HCT116 (cell line): ENCODE measurements around the gene MAP4K4. TPM values are rescaled to one million over a fixed set of nuclear protein-coding genes. Genes with fewer than 3 reads are reported as not detected.

Experiments used
- ATAC-seq: fragments of 200-7000 bp; cut with Tn5 transposase; 2 replicates; pipeline ENCODE4 v1.9.1; 2020; ENCODE audit warnings: mild to moderate bottlenecking, moderate library complexity
- BruUV-seq: library from RNA; stranded (reverse); fragments of 400-500 nt; replicated peaks from 2 replicates; lab custom pipeline; 2021; lab: Mats Ljungman, UMichigan
- CTCF ChIA-PET: fragments of 300-600 bp; sonication (Branson Sonifier 250); formaldehyde crosslinking; loops from one replicate; lab custom pipeline; 2021; ENCODE audit warnings: antibody characterized with exemption; lab: Charles Lee
- POLR2A ChIA-PET: fragments of 300-600, 350-600 bp; sonication (Branson Sonifier 250); formaldehyde crosslinking; loops from one replicate; lab custom pipeline; 2021; ENCODE audit warnings: antibody characterized with exemption; lab: Charles Lee
- RAD21 ChIA-PET, 2 experiments: fragments of 300-600 bp; sonication (Branson Sonifier 250); formaldehyde crosslinking; loops; one replicate each; lab custom pipeline; 2023; ENCODE audit warnings: low total read pairs in 2 of 2; ENCODE audit not compliant: uncharacterized antibody in 2 of 2, unreplicated experiment in 2 of 2, low non-redundant PET in 1 of 2; lab: Charles Lee
- DNase-seq: peaks from one replicate; pipeline ENCODE4 v3.0.0-alpha.2; 2010; ENCODE audit warnings: low read depth, low spot score
- H2AFZ ChIP-seq: fragments of 200-600 bp; shearing (Covaris generic), sonication (generic); 2 replicates; pipeline ENCODE4 v1.6.1; 2017; ENCODE audit warnings: low read depth, mixed run types, mixed read lengths, antibody characterized with exemption, low read length; ENCODE audit not compliant: poor library complexity, severe bottlenecking
- H3K27ac ChIP-seq: 2 replicates; pipeline ENCODE4 v1.5.1; 2012; ENCODE audit warnings: low read depth, low read length
- H3K27me3 ChIP-seq: fragments of 200-600 bp; sonication (generic); 2 replicates; pipeline ENCODE4 v1.6.1; 2016; ENCODE audit warnings: mixed run types, low read length, mixed read lengths; ENCODE audit not compliant: insufficient read depth
- H3K36me3 ChIP-seq, 2 experiments: fragments of 200-500 bp in 1 of 2; fragments of 200-600 bp in 1 of 2; sonication (Bioruptor generic) in 1 of 2; sonication (generic) in 1 of 2; 2 replicates each; pipeline versions ENCODE4 v1.5.1 to v1.6.1; 2014 to 2016; ENCODE audit warnings: low read length in 2 of 2, inconsistent platforms in 1 of 2, mixed read lengths in 1 of 2, mixed run types in 1 of 2; ENCODE audit not compliant: insufficient read depth in 2 of 2, control insufficient read depth in 1 of 2
- H3K4me1 ChIP-seq, 2 experiments: fragments of 200-600 bp in 1 of 2; sonication (generic) in 1 of 2; 2 replicates each; pipeline versions ENCODE4 v1.5.1 to v1.6.1; 2012 to 2017; ENCODE audit warnings: low read length in 2 of 2, inconsistent platforms in 1 of 2, mild to moderate bottlenecking in 1 of 2, mixed read lengths in 1 of 2, mixed run types in 1 of 2, moderate library complexity in 1 of 2; ENCODE audit not compliant: insufficient read depth in 2 of 2, control insufficient read depth in 1 of 2
- H3K4me2 ChIP-seq: fragments of 200-600 bp; sonication (generic); 2 replicates; pipeline ENCODE4 v1.6.1; 2017; ENCODE audit warnings: mixed run types, low read length, mixed read lengths
- H3K4me3 ChIP-seq, 2 experiments: fragments of 200-600 bp in 1 of 2; sonication (generic) in 1 of 2; replicated peaks in 1 of 2; 2 replicates each; pipeline ENCODE4 v1.5.1; 2011 to 2016; ENCODE audit warnings: low read length in 2 of 2, control low read depth in 1 of 2, low read depth in 1 of 2, mild to moderate bottlenecking in 1 of 2, mixed read lengths in 1 of 2, mixed run types in 1 of 2
- H3K79me2 ChIP-seq: fragments of 200-600 bp; sonication (generic); 2 replicates; pipeline ENCODE4 v1.6.1; 2017; ENCODE audit warnings: mild to moderate bottlenecking, mixed run types, low read length, moderate library complexity, mixed read lengths; ENCODE audit not compliant: insufficient read depth
- H3K9ac ChIP-seq: fragments of 200-600 bp; sonication (generic); 2 replicates; pipeline ENCODE4 v1.6.1; 2016; ENCODE audit warnings: low read length, mixed read lengths
- H3K9me2 ChIP-seq: fragments of 200-600 bp; sonication (generic), shearing (Covaris generic); 2 replicates; pipeline ENCODE4 v1.6.1; 2017; ENCODE audit warnings: mixed run types, mild to moderate bottlenecking, moderate library complexity; ENCODE audit not compliant: insufficient read depth
- H3K9me3 ChIP-seq, 2 experiments: fragments of 200-500 bp in 1 of 2; fragments of 200-600 bp in 1 of 2; sonication (Bioruptor generic) in 1 of 2; sonication (generic) in 1 of 2; 2 replicates each; pipeline ENCODE4 v1.6.1; 2014 to 2017; ENCODE audit warnings: low read length in 2 of 2, mixed read lengths in 2 of 2, inconsistent platforms in 1 of 2, low read depth in 1 of 2, mild to moderate bottlenecking in 1 of 2, mixed run types in 1 of 2, moderate library complexity in 1 of 2; ENCODE audit not compliant: control insufficient read depth in 1 of 2, insufficient read depth in 1 of 2
- H4K20me1 ChIP-seq: fragments of 200-600 bp; sonication (generic), shearing (Covaris generic); 2 replicates; pipeline ENCODE4 v1.6.1; 2017; ENCODE audit warnings: mixed run types, mild to moderate bottlenecking, moderate library complexity; ENCODE audit not compliant: insufficient read depth
- CBX3 ChIP-seq: IDR thresholded peaks from 2 replicates; pipeline ENCODE4 v1.6.1; 2012; ENCODE audit warnings: low read depth
- EZH2phosphoT487 ChIP-seq: fragments of 200-600 bp; IDR thresholded peaks from 2 replicates; pipeline ENCODE4 v1.6.1; 2018; ENCODE audit warnings: antibody characterized with exemption, borderline replicate concordance
- RAD21 ChIP-seq: IDR thresholded peaks from 2 replicates; pipeline ENCODE4 v1.6.1; 2012; ENCODE audit warnings: low read depth, mild to moderate bottlenecking
- intact Hi-C: fragments of 100-400 bp; cut with micrococcal nuclease; formaldehyde crosslinking; loops from 2 replicates; pipeline ENCODE4 v1.10.0; 2022
- total RNA-seq: library from RNA; stranded (reverse); gene quantifications from one replicate; pipeline ENCODE4 v1.2.1, GENCODE V29; 2021; ENCODE audit not compliant: unreplicated experiment

The MAP4K4 gene
- total RNA-seq, 1 experiment from 2014 or later, result 62.3 TPM

- H3K9me3 ChIP-seq, result no peaks in the 10 kb centered on the region
- H2AFZ ChIP-seq, result no peak overlapping the region
- H3K27ac ChIP-seq, result no peak overlapping the region
- no peak for ATAC-seq
- H3K79me2 ChIP-seq, result peaks cover 94% of the 10 kb centered on the region
- BruUV-seq, result no TSS peak
- no peak overlapping the region for H3K4me3 ChIP-seq
- H3K4me1 ChIP-seq, result peaks cover 0 to 4% of the 10 kb centered on the region in 2 experiments; a peak in 1 of 4 replicates
- no peak overlapping the region for H3K4me2 ChIP-seq
- ChIA-PET POLR2A (no interaction called here), CTCF (no interaction called here), RAD21 (no interaction called here)
- intact Hi-C loops, result no loop called here
- H3K36me3 ChIP-seq, result no peaks in the 10 kb centered on the region
- no peaks in the 10 kb centered on the region for H3K9me2 ChIP-seq
- no peak overlapping the region for H3K9ac ChIP-seq
- no peak for TF ChIP-seq EZH2phosphoT487
- DNase-seq, result no peak
- H4K20me1 ChIP-seq, result no peaks in the 10 kb centered on the region
- no peaks in the 10 kb centered on the region for H3K27me3 ChIP-seq
Observed at GRCh38 chr2:101733257-101733993, 35.9 kb downstream of the MAP4K4 start.

- no peak for TF ChIP-seq RAD21
- TF ChIP-seq CBX3, result no peak
- no peak for TF ChIP-seq EZH2phosphoT487
- RAD21 ChIA-PET, result no interaction called here
- Histone ChIP-seq H3K9me2 (no peaks in the 10 kb centered on the region), H3K4me2 (no peak overlapping the region), H3K27ac (no peak overlapping the region), H2AFZ (no peak overlapping the region), H3K27me3 (no peaks in the 10 kb centered on the region), H4K20me1 (peaks cover 3% of the 10 kb centered on the region), H3K79me2 (peaks cover 95% of the 10 kb centered on the region), H3K9me3 (no peaks in the 10 kb centered on the region), H3K4me3 (no peak overlapping the region), H3K36me3 (no peaks in the 10 kb centered on the region), H3K9ac (no peak overlapping the region), H3K4me1 (peaks cover 0 to 4% of the 10 kb centered on the region in 2 experiments; a peak in 1 of 4 replicates)
- no TSS peak for BruUV-seq
- POLR2A ChIA-PET, result interaction anchor here (0.5 kb wide), 1 partner anchor 24 kb away, joined by 3 read pairs; no protein-coding TSS in a partner anchor
- ATAC-seq (no peak), DNase-seq (no peak)
- CTCF ChIA-PET, result no interaction called here
- intact Hi-C loops, result no loop called here
Observed at GRCh38 chr2:101734505-101735165, 37.1 kb downstream of the MAP4K4 start.
